ENCODE measurements around the gene CELSR1. TPM values are rescaled to one million over a fixed set of nuclear protein-coding genes. Genes with fewer than 3 reads are reported as not detected.

CELSR1 gene
- total RNA-seq, 2 experiments from 2014 or later: 1.0 to 1.1 TPM

GRCh38 chr22:46419754-46420571 is 117.5 kb downstream of the CELSR1 start:
- no peak for ATAC-seq (ENCODE audit: poor library complexity)
- TF ChIP-seq, protein P1, sequence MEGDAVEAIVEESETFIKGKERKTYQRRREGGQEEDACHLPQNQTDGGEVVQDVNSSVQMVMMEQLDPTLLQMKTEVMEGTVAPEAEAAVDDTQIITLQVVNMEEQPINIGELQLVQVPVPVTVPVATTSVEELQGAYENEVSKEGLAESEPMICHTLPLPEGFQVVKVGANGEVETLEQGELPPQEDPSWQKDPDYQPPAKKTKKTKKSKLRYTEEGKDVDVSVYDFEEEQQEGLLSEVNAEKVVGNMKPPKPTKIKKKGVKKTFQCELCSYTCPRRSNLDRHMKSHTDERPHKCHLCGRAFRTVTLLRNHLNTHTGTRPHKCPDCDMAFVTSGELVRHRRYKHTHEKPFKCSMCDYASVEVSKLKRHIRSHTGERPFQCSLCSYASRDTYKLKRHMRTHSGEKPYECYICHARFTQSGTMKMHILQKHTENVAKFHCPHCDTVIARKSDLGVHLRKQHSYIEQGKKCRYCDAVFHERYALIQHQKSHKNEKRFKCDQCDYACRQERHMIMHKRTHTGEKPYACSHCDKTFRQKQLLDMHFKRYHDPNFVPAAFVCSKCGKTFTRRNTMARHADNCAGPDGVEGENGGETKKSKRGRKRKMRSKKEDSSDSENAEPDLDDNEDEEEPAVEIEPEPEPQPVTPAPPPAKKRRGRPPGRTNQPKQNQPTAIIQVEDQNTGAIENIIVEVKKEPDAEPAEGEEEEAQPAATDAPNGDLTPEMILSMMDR (IDR thresholded peaks at IDR 0.05): no peak
- CTCF ChIA-PET: no interaction called here

GRCh38 chr22:46418827-46419226 is 118.6 kb downstream of the CELSR1 start:
- Histone ChIP-seq H3K27ac (ENCODE audit: low read depth in 1 of 2, low read length in 2 of 2) (no peak overlapping the region), H3K36me3 (ENCODE audit: insufficient read depth, low read length) (no peaks in the 10 kb centered on the region), H3K9me3 (ENCODE audit: control insufficient read depth in 1 of 2, insufficient read depth in 1 of 2, low read length in 2 of 2) (no peaks in the 10 kb centered on the region), H3K27me3 (ENCODE audit: control insufficient read depth in 1 of 2, insufficient read depth in 2 of 2, low read length in 2 of 2) (no peaks in the 10 kb centered on the region), H3K4me1 (ENCODE audit: insufficient read depth, low read length) (peaks cover 8% of the 10 kb centered on the region), H3K4me3 (ENCODE audit: low read length) (no peak overlapping the region)
- intact Hi-C loops (cut with DNase I, micrococcal nuclease): no loop called here
- CTCF ChIA-PET: no interaction called here
- TF ChIP-seq, protein P1 (IDR thresholded peaks at IDR 0.05): no peak
- Mint-ChIP-seq H3K4me3 (no peak overlapping the region), H3K27ac (no peak overlapping the region), H3K4me1 (ENCODE audit: low read depth) (no peaks in the 10 kb centered on the region), H3K27me3 (no peaks in the 10 kb centered on the region), H3K36me3 (ENCODE audit: low read depth) (no peaks in the 10 kb centered on the region), H3K9me3 (no peaks in the 10 kb centered on the region)
- ATAC-seq (ENCODE audit: poor library complexity): no peak
- no peak for DNase-seq
- POLR2A ChIA-PET: no interaction called here

More at GRCh38 chr22:46419754-46420571, 117.5 kb downstream of the CELSR1 start:
- H3K27me3 ChIP-seq (ENCODE audit: control insufficient read depth in 1 of 2, insufficient read depth in 2 of 2, low read length in 2 of 2): no peaks in the 10 kb centered on the region
- POLR2A ChIA-PET: no interaction called here
- no peaks in the 10 kb centered on the region for H3K36me3 ChIP-seq (ENCODE audit: insufficient read depth, low read length)
- no peaks in the 10 kb centered on the region for H3K9me3 Mint-ChIP-seq
- H3K36me3 Mint-ChIP-seq (ENCODE audit: low read depth): no peaks in the 10 kb centered on the region
- intact Hi-C loops (cut with DNase I, micrococcal nuclease): no loop called here
- no peak overlapping the region for H3K27ac ChIP-seq (ENCODE audit: low read depth in 1 of 2, low read length in 2 of 2)
- no peak overlapping the region for H3K4me3 Mint-ChIP-seq
- no peaks in the 10 kb centered on the region for H3K9me3 ChIP-seq (ENCODE audit: control insufficient read depth in 1 of 2, insufficient read depth in 1 of 2, low read length in 2 of 2)
- no peak for DNase-seq
- H3K27ac Mint-ChIP-seq: no peak overlapping the region
- H3K27me3 Mint-ChIP-seq: no peaks in the 10 kb centered on the region
- no peaks in the 10 kb centered on the region for H3K4me1 Mint-ChIP-seq (ENCODE audit: low read depth)
- H3K4me3 ChIP-seq (ENCODE audit: low read length): no peak overlapping the region
- H3K4me1 ChIP-seq (ENCODE audit: insufficient read depth, low read length): peaks cover 8% of the 10 kb centered on the region

DNA sequence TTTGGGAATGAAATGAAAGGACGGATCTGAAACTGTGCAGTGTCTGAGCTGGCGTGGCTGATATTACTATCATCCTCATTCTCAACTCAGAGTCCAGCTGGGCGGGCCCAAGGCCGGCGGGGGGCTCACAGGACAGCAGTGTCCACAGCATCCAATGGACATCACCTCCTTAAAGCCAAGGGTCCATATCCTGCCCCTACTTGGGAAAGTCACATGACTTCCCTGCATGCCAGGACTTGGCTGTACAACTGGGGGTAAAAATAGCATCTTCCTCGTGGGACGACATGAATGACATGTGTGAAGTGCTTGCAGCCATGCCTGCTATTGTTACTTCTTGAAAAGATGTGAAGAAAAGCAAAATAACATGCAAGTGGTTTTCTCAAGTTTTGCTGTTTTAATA is 119.7 kb downstream of the CELSR1 start:
- H3K9me3 Mint-ChIP-seq: no peaks in the 10 kb centered on the region
- Histone ChIP-seq H3K4me3 (ENCODE audit: low read length) (no peak overlapping the region), H3K27me3 (ENCODE audit: control insufficient read depth in 1 of 2, insufficient read depth in 2 of 2, low read length in 2 of 2) (no peaks in the 10 kb centered on the region), H3K4me1 (ENCODE audit: insufficient read depth, low read length) (peaks cover 8% of the 10 kb centered on the region), H3K9me3 (ENCODE audit: control insufficient read depth in 1 of 2, insufficient read depth in 1 of 2, low read length in 2 of 2) (no peaks in the 10 kb centered on the region), H3K27ac (ENCODE audit: low read depth in 1 of 2, low read length in 2 of 2) (no peak overlapping the region), H3K36me3 (ENCODE audit: insufficient read depth, low read length) (no peaks in the 10 kb centered on the region)
- H3K4me3 Mint-ChIP-seq: no peak overlapping the region
- no peaks in the 10 kb centered on the region for H3K36me3 Mint-ChIP-seq (ENCODE audit: low read depth)
- intact Hi-C loops (cut with DNase I, micrococcal nuclease): no loop called here
- no peak overlapping the region for H3K27ac Mint-ChIP-seq
- DNase-seq (no peak), ATAC-seq (ENCODE audit: poor library complexity) (no peak)
- no peaks in the 10 kb centered on the region for H3K27me3 Mint-ChIP-seq
- CTCF ChIA-PET: no interaction called here
- TF ChIP-seq, protein P1 (IDR thresholded peaks at IDR 0.05): no peak
- no peaks in the 10 kb centered on the region for H3K4me1 Mint-ChIP-seq (ENCODE audit: low read depth)
- POLR2A ChIA-PET: no interaction called here

Data from CD4-positive, alpha-beta T cell (primary cell).